Measurements from ENCODE around the gene ZNF593OS.

DNA sequence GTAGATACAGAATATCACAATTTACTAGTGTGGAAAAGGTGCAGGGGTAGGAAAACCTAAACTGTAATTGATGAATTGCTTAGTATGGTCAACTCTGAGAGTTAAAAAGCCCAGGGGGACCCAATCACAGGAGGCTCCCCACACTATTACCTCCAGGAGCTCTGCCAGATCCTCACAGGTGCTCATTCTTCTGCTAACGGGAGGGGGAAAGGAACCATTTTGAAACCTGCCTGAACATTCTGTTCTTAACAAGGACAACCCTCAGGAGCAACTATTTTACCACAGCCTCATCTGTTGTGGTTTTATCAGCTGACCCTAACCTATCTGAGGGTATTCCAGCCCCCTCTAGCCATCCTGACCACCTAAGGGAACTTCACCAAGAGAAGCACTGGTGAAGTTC lies 40.9 kb downstream of the ZNF593OS start:
- no peak for TF ChIP-seq CTCF (IDR thresholded peaks at IDR 0.05; ENCODE audit: poor library complexity, severe bottlenecking)
- no peak for TF ChIP-seq RAD21 (conservative IDR thresholded peaks at IDR 0.05)
- no peak for TF ChIP-seq POLR2AphosphoS5 (IDR thresholded peaks at IDR 0.05)
- no peak for TF ChIP-seq EP300 (conservative IDR thresholded peaks at IDR 0.05; ENCODE audit: poor library complexity, severe bottlenecking)

Data from neural cell (in vitro differentiated cells).